Smooth muscle cell (in vitro differentiated cells): ENCODE results near the gene CDK14. TPM values are rescaled to one million over a fixed set of nuclear protein-coding genes. Genes with fewer than 3 reads are reported as not detected.

Experiments
- DNase-seq: peaks from one replicate; lab custom pipeline; 2025; ENCODE audit not compliant: unreplicated experiment; lab: John Stamatoyannopoulos, UW
- H2AFZ ChIP-seq: fragments of 200-600 bp; sonication (generic); 2 replicates; pipeline ENCODE4 v1.6.0; 2016; ENCODE audit warnings: antibody characterized with exemption, low read depth, mild to moderate bottlenecking
- H3F3A ChIP-seq: fragments of 200-600 bp; sonication (generic); 2 replicates; pipeline ENCODE4 v1.6.0; 2017; ENCODE audit warnings: antibody characterized with exemption, low read depth
- H3K27ac ChIP-seq: fragments of 200-600 bp; sonication (generic); 2 replicates; pipeline ENCODE4 v1.5.1; 2016; ENCODE audit warnings: low read depth, mild to moderate bottlenecking
- H3K27me3 ChIP-seq: fragments of 200-600 bp; sonication (generic); 2 replicates; pipeline ENCODE4 v1.6.1; 2016; ENCODE audit warnings: low read depth, mild to moderate bottlenecking
- H3K36me3 ChIP-seq: fragments of 200-600 bp; sonication (generic); 2 replicates; pipeline ENCODE4 v1.5.1; 2016; ENCODE audit warnings: low read depth
- H3K4me1 ChIP-seq: fragments of 200-600 bp; sonication (generic); 2 replicates; pipeline ENCODE4 v1.5.1; 2016; ENCODE audit warnings: low read depth
- H3K4me2 ChIP-seq: fragments of 200-600 bp; sonication (generic); 2 replicates; pipeline ENCODE4 v1.6.0; 2016; ENCODE audit warnings: mild to moderate bottlenecking
- H3K4me3 ChIP-seq: fragments of 200-600 bp; sonication (generic); 2 replicates; pipeline ENCODE4 v1.5.1; 2016; ENCODE audit warnings: mild to moderate bottlenecking
- H3K79me2 ChIP-seq: fragments of 200-600 bp; sonication (generic); 2 replicates; pipeline ENCODE4 v1.6.0; 2016; ENCODE audit warnings: low read depth, mild to moderate bottlenecking
- H3K9ac ChIP-seq: fragments of 200-600 bp; sonication (generic); 2 replicates; pipeline ENCODE4 v1.6.0; 2016; ENCODE audit warnings: low read depth
- H3K9me3 ChIP-seq: fragments of 200-600 bp; sonication (generic); replicated peaks from 2 replicates; pipeline ENCODE4 v1.5.1; 2016; ENCODE audit warnings: low read depth
- H4K20me1 ChIP-seq: fragments of 200-600 bp; sonication (generic); 2 replicates; pipeline ENCODE4 v1.6.0; 2016; ENCODE audit warnings: low read depth
- WGBS: methylation state at CpG from one replicate; pipeline ENCODE4 v1.1.7; 2016; ENCODE audit warnings: low lambda C conversion rate; 5-methylcytosine and 5-hydroxymethylcytosine counted together
- polyA plus RNA-seq: library from polyadenylated mRNA; unstranded; fragments of >200 nt; fragmentation: Nextera tagmentation; extraction: Ambion mirVana; gene quantifications from 2 replicates; pipeline ENCODE4 v1.2.1, GENCODE V29; 2016
- total RNA-seq: library from RNA; depleted of rRNA; stranded (reverse); fragments of >200 nt; gene quantifications from 2 replicates; pipeline ENCODE4 v1.2.3, GENCODE V29; 2014
- TF ChIP-seq, protein P1 (sequence below): fragments of 200-600 bp; sonication (generic); IDR thresholded peaks from 2 replicates; pipeline ENCODE4 v1.5.1; 2017; ENCODE audit warnings: borderline replicate concordance, mild to moderate bottlenecking, antibody characterized with exemption; ENCODE audit not compliant: insufficient read depth, poor library complexity, severe bottlenecking

The CDK14 gene
- total and polyA plus RNA-seq, 2 experiments from 2014 or later, result 4.1 to 5.3 TPM

GRCh38 chr7:90817151-90817550, 221.0 kb downstream of the CDK14 start:
- no peaks in the 10 kb centered on the region for H3K36me3 ChIP-seq
- no peaks in the 10 kb centered on the region for H4K20me1 ChIP-seq
- no peak overlapping the region for H3K4me3 ChIP-seq
- peak overlapping the region; percentile 55 for H3K27ac ChIP-seq
- H3K4me2 ChIP-seq, result peak overlapping the region; percentile 60
- DNase-seq, result no peak
- no peaks in the 10 kb centered on the region for H3K27me3 ChIP-seq
- peaks cover 11% of the 10 kb centered on the region for H3F3A ChIP-seq
- no peak overlapping the region for H2AFZ ChIP-seq
- peaks cover 16% of the 10 kb centered on the region for H3K4me1 ChIP-seq
- no peak overlapping the region for H3K9ac ChIP-seq
- TF ChIP-seq, protein P1, sequence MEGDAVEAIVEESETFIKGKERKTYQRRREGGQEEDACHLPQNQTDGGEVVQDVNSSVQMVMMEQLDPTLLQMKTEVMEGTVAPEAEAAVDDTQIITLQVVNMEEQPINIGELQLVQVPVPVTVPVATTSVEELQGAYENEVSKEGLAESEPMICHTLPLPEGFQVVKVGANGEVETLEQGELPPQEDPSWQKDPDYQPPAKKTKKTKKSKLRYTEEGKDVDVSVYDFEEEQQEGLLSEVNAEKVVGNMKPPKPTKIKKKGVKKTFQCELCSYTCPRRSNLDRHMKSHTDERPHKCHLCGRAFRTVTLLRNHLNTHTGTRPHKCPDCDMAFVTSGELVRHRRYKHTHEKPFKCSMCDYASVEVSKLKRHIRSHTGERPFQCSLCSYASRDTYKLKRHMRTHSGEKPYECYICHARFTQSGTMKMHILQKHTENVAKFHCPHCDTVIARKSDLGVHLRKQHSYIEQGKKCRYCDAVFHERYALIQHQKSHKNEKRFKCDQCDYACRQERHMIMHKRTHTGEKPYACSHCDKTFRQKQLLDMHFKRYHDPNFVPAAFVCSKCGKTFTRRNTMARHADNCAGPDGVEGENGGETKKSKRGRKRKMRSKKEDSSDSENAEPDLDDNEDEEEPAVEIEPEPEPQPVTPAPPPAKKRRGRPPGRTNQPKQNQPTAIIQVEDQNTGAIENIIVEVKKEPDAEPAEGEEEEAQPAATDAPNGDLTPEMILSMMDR, result no peak
- H3K79me2 ChIP-seq, result no peaks in the 10 kb centered on the region
- 76% methylated on average over 4 of the region's 4 CpGs for WGBS
- H3K9me3 ChIP-seq, result no peaks in the 10 kb centered on the region

DNA sequence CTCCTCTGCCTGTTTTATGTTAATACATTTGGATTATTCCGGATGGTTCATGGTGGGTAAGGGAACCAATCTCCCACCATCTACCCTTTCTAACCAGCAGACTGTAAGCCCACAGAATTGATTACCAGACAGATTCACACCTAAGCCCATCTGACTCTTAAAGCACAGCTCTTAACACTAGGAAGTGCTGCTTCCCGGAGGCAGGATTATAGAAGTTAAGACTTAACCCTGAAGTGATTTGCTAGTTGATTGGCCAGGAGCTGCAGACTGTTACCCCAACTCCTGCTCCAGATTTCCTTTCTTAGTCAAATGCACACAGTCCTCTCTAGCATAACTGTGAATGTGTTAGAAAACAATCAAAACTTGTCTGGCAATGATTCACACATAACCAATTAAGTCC, 221.7 kb downstream of the CDK14 start:
- Histone ChIP-seq H3K9ac (no peak overlapping the region), H3K4me2 (peak overlapping the region; percentile 60), H4K20me1 (no peaks in the 10 kb centered on the region), H2AFZ (no peak overlapping the region), H3K9me3 (no peaks in the 10 kb centered on the region), H3K27ac (no peak overlapping the region), H3K36me3 (no peaks in the 10 kb centered on the region), H3K4me1 (peaks cover 16% of the 10 kb centered on the region), H3K79me2 (no peaks in the 10 kb centered on the region), H3K4me3 (no peak overlapping the region), H3K27me3 (no peaks in the 10 kb centered on the region), H3F3A (peaks cover 11% of the 10 kb centered on the region)
- DNase-seq, result no peak
- TF ChIP-seq, protein P1, result no peak
- 4% methylated on average over 2 of the region's 2 CpGs for WGBS

DNA sequence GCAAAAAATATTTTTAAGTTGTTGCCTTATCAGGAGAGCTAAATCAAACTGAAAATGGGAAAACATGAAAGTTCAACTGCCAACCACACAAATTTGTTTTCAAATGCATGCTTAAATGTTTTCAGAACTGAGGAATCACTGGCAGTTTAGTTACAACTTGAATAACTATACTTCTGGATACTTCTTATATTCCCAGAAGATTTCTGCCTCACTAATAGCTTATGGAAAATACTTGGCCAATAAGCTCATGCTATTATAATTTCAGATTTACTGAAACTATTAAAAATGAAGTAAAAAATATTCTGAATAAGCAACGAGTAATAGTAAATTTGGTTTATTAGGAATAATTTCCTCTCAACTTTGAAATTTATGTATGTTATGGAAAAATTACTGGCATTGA, 222.2 kb downstream of the CDK14 start:
- Histone ChIP-seq H3K79me2 (no peaks in the 10 kb centered on the region), H3K27me3 (no peaks in the 10 kb centered on the region), H3F3A (peaks cover 11% of the 10 kb centered on the region), H2AFZ (no peak overlapping the region), H3K4me1 (peaks cover 16% of the 10 kb centered on the region), H3K9ac (no peak overlapping the region), H3K9me3 (no peaks in the 10 kb centered on the region), H3K4me3 (no peak overlapping the region), H3K4me2 (peak overlapping the region; percentile 60), H4K20me1 (no peaks in the 10 kb centered on the region), H3K36me3 (no peaks in the 10 kb centered on the region), H3K27ac (no peak overlapping the region)
- 84% methylated on average over 1 of the region's 1 CpG for WGBS
- TF ChIP-seq, protein P1, result no peak
- DNase-seq, result no peak

GRCh38 chr7:90821961-90822620, 226.0 kb downstream of the CDK14 start:
- 89% methylated on average over 4 of the region's 4 CpGs for WGBS
- Histone ChIP-seq H3K4me1 (peaks cover 10% of the 10 kb centered on the region), H3F3A (peaks cover 10% of the 10 kb centered on the region), H3K9ac (no peak overlapping the region), H3K4me2 (no peak overlapping the region), H2AFZ (no peak overlapping the region), H3K4me3 (no peak overlapping the region), H3K79me2 (no peaks in the 10 kb centered on the region), H3K9me3 (no peaks in the 10 kb centered on the region), H3K36me3 (no peaks in the 10 kb centered on the region), H3K27me3 (no peaks in the 10 kb centered on the region), H4K20me1 (no peaks in the 10 kb centered on the region), H3K27ac (no peak overlapping the region)
- TF ChIP-seq, protein P1, result no peak
- DNase-seq, result no peak
